Endodermal cell (in vitro differentiated cells): ENCODE data around the gene PRKAG2. TPM values are rescaled to one million over a fixed set of nuclear protein-coding genes. Genes with fewer than 3 reads are reported as not detected.

ENCODE experiments used
- DNase-seq: peaks from one replicate; pipeline ENCODE4 v3.0.0-alpha.2; 2017
- H3K27ac ChIP-seq: 2 replicates; pipeline ENCODE4 v1.5.1; 2013; ENCODE audit warnings: mild to moderate bottlenecking, low read depth, low read length, moderate library complexity
- H3K27me3 ChIP-seq: 2 replicates; pipeline ENCODE4 v1.6.1; 2013; ENCODE audit warnings: mild to moderate bottlenecking, low read length, moderate library complexity; ENCODE audit not compliant: insufficient read depth, control insufficient read depth, poor library complexity, severe bottlenecking
- H3K36me3 ChIP-seq: 2 replicates; pipeline ENCODE4 v1.7.0; 2013; ENCODE audit warnings: mild to moderate bottlenecking, low read length, moderate library complexity; ENCODE audit not compliant: control insufficient read depth, insufficient read depth
- H3K4me1 ChIP-seq: one replicate; pipeline ENCODE4 v1.7.0; 2013; ENCODE audit warnings: low read length; ENCODE audit not compliant: control insufficient read depth, insufficient read depth
- H3K4me3 ChIP-seq: 2 replicates; pipeline ENCODE4 v1.5.1; 2013; ENCODE audit warnings: mild to moderate bottlenecking, low read length, moderate library complexity
- H3K9ac ChIP-seq: 2 replicates; pipeline ENCODE4 v1.6.1; 2013; ENCODE audit warnings: mild to moderate bottlenecking, low read length, moderate library complexity; ENCODE audit not compliant: poor library complexity, severe bottlenecking; ENCODE audit errors: extremely low read depth
- H3K9me3 ChIP-seq: 2 replicates; pipeline ENCODE4 v1.6.1; 2013; ENCODE audit warnings: mild to moderate bottlenecking, low read length, moderate library complexity; ENCODE audit not compliant: control insufficient read depth
- H3K27ac Mint-ChIP-seq: 2 replicates; pipeline ENCODE4 v1.8.0; 2020; ENCODE audit warnings: mixed read lengths
- H3K27me3 Mint-ChIP-seq: 2 replicates; pipeline ENCODE4 v1.8.0; 2021; ENCODE audit warnings: mild to moderate bottlenecking, mixed read lengths; ENCODE audit not compliant: insufficient read depth
- H3K36me3 Mint-ChIP-seq: 2 replicates; pipeline ENCODE4 v1.8.0; 2020; ENCODE audit warnings: low read depth, mixed read lengths
- H3K4me1 Mint-ChIP-seq: 2 replicates; pipeline ENCODE4 v1.8.0; 2020; ENCODE audit warnings: mixed read lengths
- H3K4me3 Mint-ChIP-seq: 2 replicates; pipeline ENCODE4 v1.8.0; 2020; ENCODE audit warnings: mild to moderate bottlenecking, moderate library complexity, mixed read lengths
- H3K9me3 Mint-ChIP-seq: 2 replicates; pipeline ENCODE4 v1.8.0; 2020; ENCODE audit warnings: mild to moderate bottlenecking, mixed read lengths
- WGBS, 2 experiments: methylation state at CpG; one replicate each; pipeline versions ENCODE4 v1.1.5 to v1.1.7; 2013; ENCODE audit warnings: missing lambda C conversion rate in 2 of 2, mixed read lengths in 1 of 2; ENCODE audit not compliant: insufficient coverage in 1 of 2, insufficient read length in 1 of 2; 5-methylcytosine and 5-hydroxymethylcytosine counted together
- total RNA-seq, 2 donors: library from RNA; stranded (reverse); fragmentation: NEBNext Ultra II Directional in 1 of 2; extraction: Animal tissue kit (Norgen Biotek cat#: 25700) in 1 of 2; gene quantifications; 2 replicates in 1 of 2; 3 replicates in 1 of 2; pipeline ENCODE4 v1.2.1, GENCODE V29; 2021
- TF ChIP-seq, protein P1 (sequence below): fragments of 200-600 bp; sonication (generic); conservative IDR thresholded peaks from 2 replicates; pipeline ENCODE4 v1.5.0; 2021; ENCODE audit warnings: antibody characterized with exemption, mild to moderate bottlenecking

Gene PRKAG2
- total RNA-seq, 2 donors from 2014 or later = 17.2 to 20.7 TPM

DNA sequence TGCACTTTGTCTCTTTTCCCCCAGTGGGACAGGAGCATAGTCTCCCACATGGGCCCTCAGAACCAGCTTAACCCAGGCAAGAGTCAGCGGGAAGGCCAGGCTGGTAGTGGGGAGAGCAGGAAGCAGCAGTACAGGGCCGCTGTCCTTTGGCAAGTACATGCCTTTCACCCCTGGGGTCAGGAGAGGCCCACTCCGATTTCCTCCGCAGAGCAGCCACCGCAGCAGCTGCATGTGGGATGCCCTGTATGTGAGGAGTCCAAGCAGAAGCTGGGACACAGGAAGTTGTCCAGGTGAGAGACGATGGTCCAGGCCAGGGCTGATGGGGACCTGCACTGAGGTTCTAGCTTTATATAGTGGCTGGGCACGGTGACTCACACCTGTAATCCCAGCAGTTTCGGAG is 42.7 kb upstream of the PRKAG2 start:
- Histone ChIP-seq H3K27ac (no peak overlapping the region), H3K27me3 (no peaks in the 10 kb centered on the region), H3K4me3 (no peak overlapping the region), H3K9ac (no peak overlapping the region), H3K9me3 (peaks cover 1% of the 10 kb centered on the region), H3K36me3 (no peaks in the 10 kb centered on the region), H3K4me1 (peaks cover 4% of the 10 kb centered on the region)
- WGBS, 2 experiments = 83 to 94% methylated on average over 4 to 8 of the region's 8 CpGs
- Mint-ChIP-seq H3K27ac (no peak overlapping the region), H3K4me3 (no peak overlapping the region), H3K36me3 (no peaks in the 10 kb centered on the region), H3K4me1 (peaks cover 22% of the 10 kb centered on the region), H3K27me3 (peaks cover 20% of the 10 kb centered on the region), H3K9me3 (peaks cover 5% of the 10 kb centered on the region)
- TF ChIP-seq, protein P1, sequence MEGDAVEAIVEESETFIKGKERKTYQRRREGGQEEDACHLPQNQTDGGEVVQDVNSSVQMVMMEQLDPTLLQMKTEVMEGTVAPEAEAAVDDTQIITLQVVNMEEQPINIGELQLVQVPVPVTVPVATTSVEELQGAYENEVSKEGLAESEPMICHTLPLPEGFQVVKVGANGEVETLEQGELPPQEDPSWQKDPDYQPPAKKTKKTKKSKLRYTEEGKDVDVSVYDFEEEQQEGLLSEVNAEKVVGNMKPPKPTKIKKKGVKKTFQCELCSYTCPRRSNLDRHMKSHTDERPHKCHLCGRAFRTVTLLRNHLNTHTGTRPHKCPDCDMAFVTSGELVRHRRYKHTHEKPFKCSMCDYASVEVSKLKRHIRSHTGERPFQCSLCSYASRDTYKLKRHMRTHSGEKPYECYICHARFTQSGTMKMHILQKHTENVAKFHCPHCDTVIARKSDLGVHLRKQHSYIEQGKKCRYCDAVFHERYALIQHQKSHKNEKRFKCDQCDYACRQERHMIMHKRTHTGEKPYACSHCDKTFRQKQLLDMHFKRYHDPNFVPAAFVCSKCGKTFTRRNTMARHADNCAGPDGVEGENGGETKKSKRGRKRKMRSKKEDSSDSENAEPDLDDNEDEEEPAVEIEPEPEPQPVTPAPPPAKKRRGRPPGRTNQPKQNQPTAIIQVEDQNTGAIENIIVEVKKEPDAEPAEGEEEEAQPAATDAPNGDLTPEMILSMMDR = no peak
- DNase-seq = no peak

DNA sequence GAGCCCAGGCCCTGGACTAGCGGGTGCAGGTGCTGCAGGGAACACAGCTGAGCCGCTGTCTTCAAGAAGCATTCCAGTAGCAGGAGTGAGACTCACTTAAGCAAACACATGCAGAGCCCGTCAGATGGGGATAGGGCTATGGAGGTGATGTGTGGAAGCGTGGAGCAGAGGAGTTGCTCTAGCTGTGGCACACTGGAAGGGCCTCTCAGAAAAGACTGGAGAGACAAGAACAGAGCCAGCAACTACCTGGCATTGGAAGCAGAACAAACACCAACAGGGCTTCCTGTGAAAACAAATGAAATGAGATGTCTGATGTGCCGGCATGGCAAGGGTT is 41.6 kb upstream of the PRKAG2 start:
- peaks cover 4% of the 10 kb centered on the region for H3K4me1 ChIP-seq
- no peak overlapping the region for H3K4me3 Mint-ChIP-seq
- peaks cover 20% of the 10 kb centered on the region for H3K27me3 Mint-ChIP-seq
- H3K4me1 Mint-ChIP-seq = peaks cover 16% of the 10 kb centered on the region
- H3K27me3 ChIP-seq = no peaks in the 10 kb centered on the region
- H3K9me3 Mint-ChIP-seq = peaks cover 16% of the 10 kb centered on the region
- no peak overlapping the region for H3K9ac ChIP-seq
- no peak overlapping the region for H3K27ac ChIP-seq
- H3K4me3 ChIP-seq = no peak overlapping the region
- no peak for DNase-seq
- H3K36me3 Mint-ChIP-seq = peaks cover 2% of the 10 kb centered on the region
- TF ChIP-seq, protein P1 = no peak
- no peaks in the 10 kb centered on the region for H3K36me3 ChIP-seq
- WGBS, 2 experiments = 94 to 100% methylated on average over 3 to 5 of the region's 5 CpGs
- H3K9me3 ChIP-seq = peaks cover 10% of the 10 kb centered on the region
- H3K27ac Mint-ChIP-seq = no peak overlapping the region

DNA sequence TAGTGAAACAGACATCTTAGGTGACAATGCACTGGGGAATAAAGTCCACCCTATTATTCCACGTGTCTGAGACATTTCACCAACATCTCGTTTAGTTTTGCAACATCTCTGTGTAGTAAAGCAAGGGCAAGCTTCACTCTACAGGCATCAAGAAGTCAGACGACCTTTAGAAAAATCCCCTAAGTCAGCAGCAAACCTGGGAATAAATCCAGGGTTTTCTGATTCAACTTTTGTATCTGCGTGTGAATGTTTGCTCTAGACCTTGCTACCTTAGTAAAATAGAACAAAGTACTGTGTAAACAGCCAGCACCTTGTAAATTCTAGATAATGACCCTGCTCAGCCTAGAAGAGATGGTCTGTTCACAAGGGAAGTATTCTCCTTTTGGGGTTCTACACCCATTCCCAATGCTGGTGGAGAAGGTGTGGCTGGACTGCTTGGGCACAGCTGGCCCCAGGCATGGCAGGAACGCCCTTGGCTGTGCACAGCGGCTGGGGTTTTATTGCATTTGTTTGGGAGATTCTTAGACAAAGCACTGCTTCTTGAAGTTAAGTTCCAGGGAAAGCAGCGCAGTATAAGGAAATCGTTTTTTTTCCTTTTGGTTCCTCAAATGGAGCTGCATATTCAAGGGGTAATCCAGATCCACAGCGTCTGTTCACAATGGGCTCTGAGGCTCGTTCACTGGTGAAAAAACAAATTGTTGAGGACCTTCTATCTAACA is 41.0 kb upstream of the PRKAG2 start:
- H3K27ac Mint-ChIP-seq = no peak overlapping the region
- H3K9me3 Mint-ChIP-seq = peaks cover 18% of the 10 kb centered on the region
- H3K4me3 Mint-ChIP-seq = no peak overlapping the region
- Histone ChIP-seq H3K4me1 (peaks cover 4% of the 10 kb centered on the region), H3K27ac (no peak overlapping the region), H3K36me3 (no peaks in the 10 kb centered on the region), H3K9me3 (peaks cover 15% of the 10 kb centered on the region), H3K9ac (no peak overlapping the region), H3K4me3 (no peak overlapping the region), H3K27me3 (no peaks in the 10 kb centered on the region)
- H3K36me3 Mint-ChIP-seq = peaks cover 2% of the 10 kb centered on the region
- WGBS, 2 experiments = 90 to 94% methylated on average over 8 to 10 of the region's 10 CpGs
- no peak for DNase-seq
- H3K4me1 Mint-ChIP-seq = peaks cover 14% of the 10 kb centered on the region
- TF ChIP-seq, protein P1 = no peak
- H3K27me3 Mint-ChIP-seq = peaks cover 20% of the 10 kb centered on the region
